GM20431 (cell line): Measurements from ENCODE around the gene PSMA3.
"Not testable (repeated sequence)": the region's sequence is repeated elsewhere in the genome, so short reads cannot be mapped to it uniquely, and the experiment has no call there.

ENCODE experiments used
- in situ Hi-C: fragments of 300-500 bp; cut with MseI, MboI; formaldehyde crosslinking; loops from one replicate; pipeline ENCODE4 v1.15.0; 2020; ENCODE audit warnings: low sequenced_read_pairs; ENCODE audit not compliant: unreplicated experiment

PSMA3 gene

GRCh38 chr14:58244556-58245387 lies at the start of gene PSMA3:
Gene PSMA3, plus strand, starts transcription at chr14:58244843. Its CDS starts 78 bp downstream, at chr14:58244921.
- in situ Hi-C loops = no loop called here

GRCh38 chr14:58196198-58196597 lies 48.4 kb upstream of the PSMA3 start:
- in situ Hi-C loops = no loop called here

GRCh38 chr14:58198086-58198485 lies 46.6 kb upstream of the PSMA3 start:
- in situ Hi-C loops = no loop called here

GRCh38 chr14:58199726-58200479 lies 44.7 kb upstream of the PSMA3 start, which contains the start of gene ACTR10:
Gene ACTR10, plus strand, starts transcription at chr14:58200149. Its CDS starts 69 bp downstream, at chr14:58200218.
- in situ Hi-C loops = no loop called here

- in situ Hi-C loops = no loop called here
Measured at GRCh38 chr14:58200480-58200841, 44.2 kb upstream of the PSMA3 start.

GRCh38 chr14:58200846-58201245 lies 43.8 kb upstream of the PSMA3 start:
- in situ Hi-C loops = no loop called here

GRCh38 chr14:58213176-58213575 lies 31.5 kb upstream of the PSMA3 start:
- in situ Hi-C loops = no loop called here

- in situ Hi-C loops = no loop called here
Measured at GRCh38 chr14:58215191-58215914, 29.3 kb upstream of the PSMA3 start.

GRCh38 chr14:58216544-58216943 lies 28.1 kb upstream of the PSMA3 start:
- in situ Hi-C loops = no loop called here

GRCh38 chr14:58227096-58227819 lies 17.4 kb upstream of the PSMA3 start:
- in situ Hi-C loops = no loop called here

GRCh38 chr14:58238252-58239243 lies 6.1 kb upstream of the PSMA3 start:
- in situ Hi-C loops = no loop called here

GRCh38 chr14:58239244-58240195 lies 5.1 kb upstream of the PSMA3 start:
- in situ Hi-C loops = no loop called here

- in situ Hi-C loops = no loop called here
Measured at GRCh38 chr14:58243790-58244555, 670 bp upstream of the PSMA3 start.

- in situ Hi-C loops = no loop called here
Measured at GRCh38 chr14:58245562-58245961, 919 bp downstream of the PSMA3 start.

- in situ Hi-C loops = no loop called here
Measured at GRCh38 chr14:58249611-58250010, 5.0 kb downstream of the PSMA3 start.

- in situ Hi-C loops = no loop called here
Measured at GRCh38 chr14:58258156-58258555, 13.5 kb downstream of the PSMA3 start.

- in situ Hi-C loops = not testable (repeated sequence)
Measured at GRCh38 chr14:58262005-58262404, 17.4 kb downstream of the PSMA3 start.
